ENCODE data around the gene MSI2.

GRCh38 chr17:57556977-57557376 is 300.7 kb downstream of the MSI2 start:
- TF ChIP-seq EZH2 (IDR thresholded peaks at IDR 0.05) (no peak), POLR2AphosphoS5 (IDR thresholded peaks at IDR 0.05; ENCODE audit: borderline replicate concordance, low read depth, low read length) (no peak)

All from SK-N-MC (cell line).